Right lobe of liver (tissue), 6 donors: ENCODE data around the gene RGL2. TPM values are rescaled to one million over a fixed set of nuclear protein-coding genes. Genes with fewer than 3 reads are reported as not detected.

Experiments
- ATAC-seq, 4 donors: fragments of 200-7000 bp; cut with Tn5 transposase; one replicate each; pipeline ENCODE4 v1.9.1; 2020; ENCODE audit warnings: mild to moderate bottlenecking in 4 of 4, moderate library complexity in 4 of 4
- DNase-seq, 3 donors: peaks; one replicate each; pipeline ENCODE4 v3.0.0-alpha.2; 2020
- H3K27ac ChIP-seq, 3 donors: fragments of 200-600 bp; one replicate each; pipeline ENCODE4 v1.8.0; 2022
- H3K27me3 ChIP-seq, 2 donors: fragments of 200-600 bp; one replicate each; pipeline ENCODE4 v1.8.0; 2022
- H3K36me3 ChIP-seq, 4 donors: fragments of 200-600 bp; sonication (generic) in 1 of 4; one replicate each; pipeline versions ENCODE4 v1.5.1 to v1.8.0; 2017 to 2022; ENCODE audit warnings: control low read depth in 1 of 4
- H3K4me1 ChIP-seq, 4 donors: fragments of 200-600 bp; sonication (generic) in 1 of 4; one replicate each; pipeline versions ENCODE4 v1.5.1 to v1.8.0; 2017 to 2022; ENCODE audit warnings: control low read depth in 1 of 4
- H3K4me3 ChIP-seq, 3 donors: fragments of 200-600 bp; one replicate each; pipeline ENCODE4 v1.8.0; 2022
- H3K9me3 ChIP-seq, 4 donors: fragments of 200-600 bp; sonication (generic) in 1 of 4; one replicate each; pipeline versions ENCODE4 v1.5.1 to v1.8.0; 2017 to 2022; ENCODE audit warnings: control low read depth in 1 of 4
- POLR2A ChIP-seq: fragments of 450-650 bp; IDR thresholded peaks from one replicate; pipeline ENCODE4 v1.6.1; 2017; ENCODE audit warnings: antibody characterized with exemption, mild to moderate bottlenecking
- WGBS: methylation state at CpG from one replicate; pipeline ENCODE4 v1.1.6; 2018; ENCODE audit warnings: low coverage, low lambda C conversion rate; ENCODE audit not compliant: insufficient coverage; ENCODE audit errors: missing lambda C conversion rate; 5-methylcytosine and 5-hydroxymethylcytosine counted together
- intact Hi-C, 2 donors: fragments of 100-400 bp; cut with DNase I; formaldehyde crosslinking; loops; one replicate each; pipeline versions ENCODE4 v1.11.2 to v1.14.1; 2022
- total RNA-seq, 6 experiments: library from RNA; depleted of rRNA in 2 of 6; stranded (reverse); fragments of >200 nt in 2 of 6; fragmentation: NEBNext Ultra II Directional in 3 of 6; extraction: Animal tissue kit (Norgen Biotek cat#: 25700) in 3 of 6; gene quantifications; one replicate each; pipeline versions ENCODE4 v1.1.0 to v1.2.4, GENCODE V29; 2016 to 2023
- TF ChIP-seq, protein P1 (sequence below), 4 donors: fragments of 200-600 bp in 3 of 4; fragments of 450-650 bp in 1 of 4; IDR thresholded peaks; one replicate each; pipeline versions ENCODE4 v1.5.1 to v1.8.0; 2016 to 2022; ENCODE audit warnings: antibody characterized with exemption in 4 of 4, mild to moderate bottlenecking in 2 of 4
- donor health status: DM: no; HTN: yes; CAD: no.
- donor health status: DM: no; HTN: no; CAD: no.
- donor health status: DM: no; HTN: no; CAD: no.
- donor health status: DM: no; HTN: yes; CAD: no.
- donor health status: DM: no; HTN: yes; CAD: no.

The RGL2 gene
- total RNA-seq, 6 experiments from 2014 or later, result 15.1 to 30.6 (median 23.3) TPM

- WGBS, result 29% methylated on average over 1 of the region's 5 CpGs
- TF ChIP-seq, protein P1, sequence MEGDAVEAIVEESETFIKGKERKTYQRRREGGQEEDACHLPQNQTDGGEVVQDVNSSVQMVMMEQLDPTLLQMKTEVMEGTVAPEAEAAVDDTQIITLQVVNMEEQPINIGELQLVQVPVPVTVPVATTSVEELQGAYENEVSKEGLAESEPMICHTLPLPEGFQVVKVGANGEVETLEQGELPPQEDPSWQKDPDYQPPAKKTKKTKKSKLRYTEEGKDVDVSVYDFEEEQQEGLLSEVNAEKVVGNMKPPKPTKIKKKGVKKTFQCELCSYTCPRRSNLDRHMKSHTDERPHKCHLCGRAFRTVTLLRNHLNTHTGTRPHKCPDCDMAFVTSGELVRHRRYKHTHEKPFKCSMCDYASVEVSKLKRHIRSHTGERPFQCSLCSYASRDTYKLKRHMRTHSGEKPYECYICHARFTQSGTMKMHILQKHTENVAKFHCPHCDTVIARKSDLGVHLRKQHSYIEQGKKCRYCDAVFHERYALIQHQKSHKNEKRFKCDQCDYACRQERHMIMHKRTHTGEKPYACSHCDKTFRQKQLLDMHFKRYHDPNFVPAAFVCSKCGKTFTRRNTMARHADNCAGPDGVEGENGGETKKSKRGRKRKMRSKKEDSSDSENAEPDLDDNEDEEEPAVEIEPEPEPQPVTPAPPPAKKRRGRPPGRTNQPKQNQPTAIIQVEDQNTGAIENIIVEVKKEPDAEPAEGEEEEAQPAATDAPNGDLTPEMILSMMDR (IDR thresholded peaks at IDR 0.05), result peak; percentile 17 to 36 (median 24)
- no peak for TF ChIP-seq POLR2A
- intact Hi-C loops, result no loop called here
- ATAC-seq (peak; percentile 12 to 50 (median 35)), DNase-seq (no peak)
- H3K4me3 ChIP-seq, result no peak overlapping the region
- peaks cover 0 to 18% (median 8%) of the 10 kb centered on the region in 4 donors for H3K4me1 ChIP-seq
- no peaks in the 10 kb centered on the region for H3K27me3 ChIP-seq
- no peak overlapping the region for H3K27ac ChIP-seq
- H3K36me3 ChIP-seq, result peaks cover 0 to 37% (median 7%) of the 10 kb centered on the region in 4 donors
- H3K9me3 ChIP-seq, result no peaks in the 10 kb centered on the region
Observed at GRCh38 chr6:33279971-33280511, 18.7 kb downstream of the RGL2 start.

DNA sequence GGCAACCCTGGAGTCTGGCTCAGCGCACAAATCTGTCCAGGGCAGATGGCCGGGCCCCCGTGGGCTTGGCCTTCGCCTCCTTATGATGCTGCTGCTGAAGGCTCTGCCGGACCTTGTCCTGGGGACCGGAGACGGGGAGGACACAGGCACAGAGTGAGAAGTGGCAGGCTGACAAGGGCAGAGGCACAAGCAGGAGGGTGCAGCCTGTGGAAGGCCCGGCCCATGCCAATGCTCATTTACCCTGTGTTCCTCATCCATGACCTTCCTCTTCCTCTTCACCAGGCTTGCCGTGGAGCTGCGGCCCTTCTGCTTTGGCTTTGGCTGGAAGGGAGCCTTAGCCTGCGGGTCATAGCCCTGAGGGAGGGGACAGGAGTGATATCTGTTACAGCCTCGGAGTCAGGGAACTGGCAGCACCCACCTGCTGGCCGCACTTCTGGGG lies 19.5 kb downstream of the RGL2 start:
- TF ChIP-seq, protein P1 (IDR thresholded peaks at IDR 0.05), result no peak
- no peak for TF ChIP-seq POLR2A
- Histone ChIP-seq H3K36me3 (peaks cover 0 to 36% (median 7%) of the 10 kb centered on the region in 4 donors), H3K4me1 (peaks cover 2 to 25% (median 12%) of the 10 kb centered on the region in 4 donors), H3K27ac (no peak overlapping the region), H3K9me3 (no peaks in the 10 kb centered on the region), H3K4me3 (no peak overlapping the region), H3K27me3 (no peaks in the 10 kb centered on the region)
- 20% methylated on average over 1 of the region's 13 CpGs for WGBS
- ATAC-seq (peak in 3 of 4 donors; percentile 8 to 17 (median 13)), DNase-seq (no peak)
- intact Hi-C loops, result no loop called here

DNA sequence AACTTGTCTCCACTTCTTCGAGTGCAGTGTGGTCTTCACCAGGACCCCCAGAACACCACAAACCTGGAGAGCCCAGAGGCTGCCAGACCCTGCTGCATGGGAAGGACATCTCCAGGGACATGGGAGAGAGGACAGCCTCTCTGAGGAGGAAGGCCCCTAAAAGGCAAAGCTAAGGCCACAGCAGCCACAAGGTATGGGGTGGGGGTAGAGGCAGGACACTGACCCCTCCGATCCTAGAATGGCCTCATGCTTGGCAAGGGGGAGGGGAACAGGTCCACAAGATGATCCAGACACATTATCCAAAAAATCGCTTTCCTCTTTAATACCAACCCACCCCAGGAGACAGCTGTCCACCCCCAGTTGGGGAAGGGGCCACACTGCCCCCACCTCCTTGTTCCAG lies 19.9 kb downstream of the RGL2 start:
- no peak overlapping the region for H3K4me3 ChIP-seq
- WGBS, result 61% methylated on average over 2 of the region's 3 CpGs
- no peaks in the 10 kb centered on the region for H3K9me3 ChIP-seq
- H3K4me1 ChIP-seq, result peaks cover 2 to 30% (median 17%) of the 10 kb centered on the region in 4 donors
- intact Hi-C loops, result no loop called here
- H3K27ac ChIP-seq, result no peak overlapping the region
- DNase-seq (no peak), ATAC-seq (no peak)
- TF ChIP-seq POLR2A, result no peak
- TF ChIP-seq, protein P1 (IDR thresholded peaks at IDR 0.05), result no peak
- H3K27me3 ChIP-seq, result no peaks in the 10 kb centered on the region
- H3K36me3 ChIP-seq, result peaks cover 0 to 39% (median 6%) of the 10 kb centered on the region in 4 donors

GRCh38 chr6:33278392-33278741 lies 20.4 kb downstream of the RGL2 start:
- no peak for TF ChIP-seq POLR2A
- TF ChIP-seq, protein P1 (IDR thresholded peaks at IDR 0.05), result no peak
- 51% methylated on average over 4 of the region's 9 CpGs for WGBS

More at GRCh38 chr6:33278392-33278741, 20.4 kb downstream of the RGL2 start:
- peaks cover 2 to 32% (median 19%) of the 10 kb centered on the region in 4 donors for H3K4me1 ChIP-seq
- H3K4me3 ChIP-seq, result no peak overlapping the region
- H3K27ac ChIP-seq, result no peak overlapping the region
- ATAC-seq (no peak), DNase-seq (no peak)
- intact Hi-C loops, result no loop called here
- no peaks in the 10 kb centered on the region for H3K27me3 ChIP-seq
- no peaks in the 10 kb centered on the region for H3K9me3 ChIP-seq
- H3K36me3 ChIP-seq, result peaks cover 0 to 43% (median 6%) of the 10 kb centered on the region in 4 donors
